Measurements from ENCODE around the gene MMD2.

- TF ChIP-seq, protein P1, sequence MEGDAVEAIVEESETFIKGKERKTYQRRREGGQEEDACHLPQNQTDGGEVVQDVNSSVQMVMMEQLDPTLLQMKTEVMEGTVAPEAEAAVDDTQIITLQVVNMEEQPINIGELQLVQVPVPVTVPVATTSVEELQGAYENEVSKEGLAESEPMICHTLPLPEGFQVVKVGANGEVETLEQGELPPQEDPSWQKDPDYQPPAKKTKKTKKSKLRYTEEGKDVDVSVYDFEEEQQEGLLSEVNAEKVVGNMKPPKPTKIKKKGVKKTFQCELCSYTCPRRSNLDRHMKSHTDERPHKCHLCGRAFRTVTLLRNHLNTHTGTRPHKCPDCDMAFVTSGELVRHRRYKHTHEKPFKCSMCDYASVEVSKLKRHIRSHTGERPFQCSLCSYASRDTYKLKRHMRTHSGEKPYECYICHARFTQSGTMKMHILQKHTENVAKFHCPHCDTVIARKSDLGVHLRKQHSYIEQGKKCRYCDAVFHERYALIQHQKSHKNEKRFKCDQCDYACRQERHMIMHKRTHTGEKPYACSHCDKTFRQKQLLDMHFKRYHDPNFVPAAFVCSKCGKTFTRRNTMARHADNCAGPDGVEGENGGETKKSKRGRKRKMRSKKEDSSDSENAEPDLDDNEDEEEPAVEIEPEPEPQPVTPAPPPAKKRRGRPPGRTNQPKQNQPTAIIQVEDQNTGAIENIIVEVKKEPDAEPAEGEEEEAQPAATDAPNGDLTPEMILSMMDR (IDR thresholded peaks at IDR 0.05; ENCODE audit: insufficient read depth, low read length, poor library complexity, severe bottlenecking), result no peak
- no peak for TF ChIP-seq EZH2phosphoT487 (conservative IDR thresholded peaks at IDR 0.05; ENCODE audit: low read length)
These were observed 46.1 kb upstream of the MMD2 start for GRCh38 chr7:5005066-5005465.
